Measurements from ENCODE around the gene MXD4.
A peak's percentile ranks its signal among the peaks of the same experiment; 100 is the strongest.

The MXD4 gene

GRCh38 chr4:2261853-2262144 is at the start of gene MXD4:
Gene MXD4, minus strand, starts transcription at chr4:2262109. Its CDS starts 129 bp downstream, at chr4:2261980.
- DNase-seq (ENCODE audit: low spot score) = no peak

GRCh38 chr4:2306773-2307410 is 45.0 kb upstream of the MXD4 start:
- DNase-seq (ENCODE audit: low spot score) = no peak

GRCh38 chr4:2305766-2306501 is 44.0 kb upstream of the MXD4 start:
- DNase-seq (ENCODE audit: low spot score) = no peak

- no peak for DNase-seq (ENCODE audit: low spot score)
These were observed 43.1 kb upstream of the MXD4 start for GRCh38 chr4:2304877-2305561.

GRCh38 chr4:2304321-2304876 is 42.5 kb upstream of the MXD4 start:
- no peak for DNase-seq (ENCODE audit: low spot score)

- DNase-seq (ENCODE audit: low spot score) = peak; percentile 53
These were observed 41.9 kb upstream of the MXD4 start for GRCh38 chr4:2303686-2304320.

GRCh38 chr4:2303121-2303685 is 41.3 kb upstream of the MXD4 start:
- no peak for DNase-seq (ENCODE audit: low spot score)

GRCh38 chr4:2302387-2303119 is 40.6 kb upstream of the MXD4 start:
- no peak for DNase-seq (ENCODE audit: low spot score)

- DNase-seq (ENCODE audit: low spot score) = no peak
These were observed 39.9 kb upstream of the MXD4 start for GRCh38 chr4:2301806-2302205.

GRCh38 chr4:2301225-2301642 is 39.3 kb upstream of the MXD4 start:
- no peak for DNase-seq (ENCODE audit: low spot score)

- DNase-seq (ENCODE audit: low spot score) = peak; percentile 45
These were observed 38.7 kb upstream of the MXD4 start for GRCh38 chr4:2300431-2301224.

- DNase-seq (ENCODE audit: low spot score) = peak; percentile 33
These were observed 37.9 kb upstream of the MXD4 start for GRCh38 chr4:2299794-2300193.

GRCh38 chr4:2298532-2298991 is 36.7 kb upstream of the MXD4 start:
- peak; percentile 57 for DNase-seq (ENCODE audit: low spot score)

GRCh38 chr4:2297606-2298531 is 36.0 kb upstream of the MXD4 start:
- DNase-seq (ENCODE audit: low spot score) = peak; percentile 55

- peak; percentile 55 for DNase-seq (ENCODE audit: low spot score)
These were observed 35.0 kb upstream of the MXD4 start for GRCh38 chr4:2296631-2297601.

- DNase-seq (ENCODE audit: low spot score) = no peak
These were observed 34.1 kb upstream of the MXD4 start for GRCh38 chr4:2295900-2296442.

- peak; percentile 59 for DNase-seq (ENCODE audit: low spot score)
These were observed 33.6 kb upstream of the MXD4 start for GRCh38 chr4:2295500-2295899.

- DNase-seq (ENCODE audit: low spot score) = no peak
These were observed 30.8 kb upstream of the MXD4 start for GRCh38 chr4:2292646-2293108.

Measured in left forelimb (tissue), 1 donor.